GDM1 (cell line): ENCODE data around the gene RARRES2.

ENCODE experiments used
- DNase-seq: peaks from one replicate; lab custom pipeline; 2025; lab: John Stamatoyannopoulos, UW

The RARRES2 gene

DNA sequence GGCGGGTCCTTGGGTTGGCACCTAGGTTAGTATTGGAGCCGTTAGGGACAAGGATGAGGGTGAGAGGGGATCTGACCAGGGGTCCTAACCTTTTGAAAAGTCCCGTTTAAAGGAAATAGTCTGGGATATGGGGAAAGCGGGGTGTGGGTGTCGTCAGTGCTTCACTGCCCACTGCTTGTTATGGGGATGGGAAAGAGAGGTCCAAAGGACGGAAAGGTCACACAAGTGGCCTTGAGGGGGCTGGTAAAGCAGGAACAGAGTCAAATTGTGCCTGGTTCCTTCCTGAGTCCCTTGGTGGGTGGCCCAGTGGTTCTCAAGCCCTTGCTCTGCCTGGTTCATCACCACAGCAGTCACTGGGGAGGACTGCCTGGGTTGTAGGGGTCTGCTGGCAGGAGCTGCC is 35.1 kb upstream of the RARRES2 start:
- DNase-seq: no peak

DNA sequence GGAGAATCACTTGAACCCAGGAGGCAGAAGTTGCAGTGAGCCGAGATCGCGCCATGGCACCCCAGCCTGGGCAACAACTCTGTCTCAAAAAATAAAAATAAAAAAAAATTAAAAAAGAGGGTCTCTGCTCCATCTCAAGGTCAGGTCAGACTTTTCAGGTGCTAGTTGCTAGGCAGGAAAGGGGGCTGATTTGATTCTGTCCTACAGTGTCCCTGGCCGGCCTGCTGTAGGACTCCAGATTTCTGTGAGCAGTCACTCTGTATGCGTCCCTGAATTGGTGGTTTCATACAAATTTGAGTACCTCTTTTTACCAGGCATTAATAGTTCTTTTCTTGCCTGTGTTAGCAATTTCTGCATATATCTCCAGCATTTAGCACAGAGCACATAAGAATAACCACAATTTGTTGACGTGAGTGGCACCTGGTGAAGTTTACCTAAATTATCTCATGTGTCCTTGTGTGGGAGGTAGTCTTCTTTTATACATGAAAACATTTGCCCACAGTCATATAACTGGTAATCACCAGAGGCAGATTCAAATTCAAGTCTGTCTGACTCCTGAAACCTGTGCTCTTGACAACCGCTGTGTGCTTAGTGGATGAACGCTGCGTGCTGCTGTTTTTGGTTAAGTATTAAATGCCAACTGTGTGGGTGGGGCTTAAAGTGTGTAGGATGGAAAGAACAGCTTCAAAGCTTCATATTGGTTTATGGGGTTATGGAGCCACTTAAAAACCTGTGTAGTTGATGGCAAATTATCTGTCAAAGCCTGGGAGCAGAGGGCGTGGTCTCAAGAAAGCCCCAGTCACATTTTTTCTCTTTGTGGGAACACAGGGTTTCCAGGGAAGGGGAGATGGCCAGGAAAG is 34.5 kb upstream of the RARRES2 start:
- no peak for DNase-seq

DNA sequence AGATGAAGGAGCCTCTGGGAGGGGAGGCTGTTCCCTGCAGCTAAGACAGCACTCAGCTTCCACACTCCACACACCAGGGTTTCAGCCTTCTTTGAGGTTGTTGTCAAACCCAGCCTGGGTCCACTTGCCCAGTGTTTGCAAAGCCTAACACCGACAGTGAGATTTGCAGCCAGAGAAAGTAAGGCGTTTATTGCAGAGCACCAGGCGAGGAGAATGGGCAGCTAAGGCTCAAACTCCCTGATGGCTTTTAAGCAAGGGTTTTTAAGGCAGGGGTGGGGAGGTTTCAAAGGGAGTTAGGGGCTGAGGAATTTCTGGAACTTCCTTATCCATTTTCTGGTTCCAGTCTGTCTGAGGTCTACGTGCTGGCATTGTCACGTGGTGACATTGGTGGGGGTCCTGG is 33.0 kb upstream of the RARRES2 start:
- DNase-seq: no peak

DNA sequence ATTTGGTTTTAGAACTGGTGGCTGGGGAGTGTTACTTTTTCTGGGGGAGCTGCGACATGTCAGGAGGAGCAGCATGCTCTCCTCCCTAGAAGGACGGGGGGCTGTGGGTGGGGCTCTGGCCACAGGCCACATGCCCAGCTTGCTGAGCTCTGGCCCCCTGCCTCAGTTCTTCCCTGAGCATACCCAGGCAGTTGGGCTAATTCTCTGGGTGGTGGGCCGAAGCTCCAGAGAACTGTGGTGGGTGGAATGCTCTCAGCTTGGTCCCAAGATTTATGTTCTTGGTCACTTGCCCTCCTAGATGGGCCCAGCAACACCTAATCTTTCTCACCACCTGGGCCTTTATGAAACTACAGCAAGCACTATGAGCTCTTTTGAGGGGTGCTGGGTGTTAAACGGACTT is 32.6 kb upstream of the RARRES2 start:
- no peak for DNase-seq

DNA sequence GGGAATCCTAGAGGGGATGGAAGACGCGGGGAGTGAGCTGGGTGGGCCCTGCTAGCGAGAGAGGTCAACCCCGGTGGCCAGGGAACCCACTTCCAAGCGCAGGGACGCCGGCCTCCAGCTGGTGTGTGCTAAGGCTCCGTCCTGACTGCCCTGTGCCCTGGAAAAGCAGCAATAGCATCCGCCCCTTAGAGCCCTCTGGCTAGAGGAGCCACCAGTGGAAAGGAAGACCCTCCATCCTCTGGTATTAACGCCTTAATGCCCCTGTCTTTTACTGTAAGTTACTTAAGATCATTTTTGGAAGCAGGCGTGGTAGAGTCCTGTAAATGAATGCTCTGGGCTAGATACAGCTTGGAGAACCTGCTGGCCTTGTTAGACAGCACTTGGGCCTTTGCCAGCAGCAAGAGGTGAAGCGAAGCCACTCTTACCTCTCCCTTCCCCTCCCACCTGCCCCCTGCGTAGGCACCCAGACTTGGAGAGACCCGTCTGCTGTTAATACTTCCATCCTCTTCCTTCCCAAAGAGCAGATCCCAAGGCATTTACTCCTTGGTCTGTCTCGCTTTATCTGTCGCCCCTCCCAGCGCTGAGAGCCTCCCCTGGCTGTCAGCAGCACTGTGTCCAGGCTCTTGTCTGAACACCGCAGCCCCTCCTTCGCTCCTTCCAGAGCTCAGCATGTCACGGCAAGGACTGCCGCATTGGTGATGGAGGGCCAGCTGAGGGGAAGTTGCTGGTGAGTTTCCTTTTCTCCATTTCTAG is 31.8 kb upstream of the RARRES2 start:
- no peak for DNase-seq

DNA sequence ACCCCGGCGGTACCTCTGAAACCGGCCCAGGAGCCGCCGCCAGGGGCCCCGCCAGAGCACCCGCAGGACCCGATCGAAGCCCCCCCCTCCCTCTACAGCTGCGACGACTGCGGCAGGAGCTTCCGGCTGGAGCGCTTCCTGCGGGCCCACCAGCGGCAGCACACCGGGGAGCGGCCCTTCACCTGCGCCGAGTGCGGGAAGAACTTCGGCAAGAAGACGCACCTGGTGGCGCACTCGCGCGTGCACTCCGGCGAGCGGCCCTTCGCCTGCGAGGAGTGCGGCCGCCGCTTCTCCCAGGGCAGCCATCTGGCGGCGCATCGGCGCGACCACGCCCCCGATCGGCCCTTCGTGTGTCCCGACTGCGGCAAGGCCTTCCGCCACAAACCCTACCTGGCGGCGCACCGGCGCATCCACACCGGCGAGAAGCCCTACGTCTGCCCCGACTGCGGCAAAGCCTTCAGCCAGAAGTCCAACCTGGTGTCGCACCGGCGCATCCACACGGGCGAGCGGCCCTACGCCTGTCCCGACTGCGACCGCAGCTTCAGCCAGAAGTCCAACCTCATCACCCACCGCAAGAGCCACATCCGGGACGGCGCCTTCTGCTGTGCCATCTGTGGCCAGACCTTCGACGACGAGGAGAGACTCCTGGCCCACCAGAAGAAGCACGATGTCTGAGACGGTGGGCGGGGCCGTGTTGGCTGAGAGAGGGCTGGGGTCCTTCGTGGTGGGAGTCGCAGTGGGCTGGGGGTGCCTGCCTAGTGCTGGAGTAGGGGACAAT is 31.0 kb upstream of the RARRES2 start:
- no peak for DNase-seq

DNA sequence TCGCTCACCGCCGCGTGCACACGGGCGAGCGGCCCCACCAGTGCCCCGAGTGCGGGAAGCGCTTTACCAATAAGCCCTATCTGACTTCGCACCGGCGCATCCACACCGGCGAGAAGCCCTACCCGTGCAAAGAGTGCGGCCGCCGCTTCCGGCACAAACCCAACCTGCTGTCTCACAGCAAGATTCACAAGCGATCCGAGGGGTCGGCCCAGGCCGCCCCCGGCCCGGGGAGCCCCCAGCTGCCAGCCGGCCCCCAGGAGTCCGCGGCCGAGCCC is 30.5 kb upstream of the RARRES2 start:
- no peak for DNase-seq

DNA sequence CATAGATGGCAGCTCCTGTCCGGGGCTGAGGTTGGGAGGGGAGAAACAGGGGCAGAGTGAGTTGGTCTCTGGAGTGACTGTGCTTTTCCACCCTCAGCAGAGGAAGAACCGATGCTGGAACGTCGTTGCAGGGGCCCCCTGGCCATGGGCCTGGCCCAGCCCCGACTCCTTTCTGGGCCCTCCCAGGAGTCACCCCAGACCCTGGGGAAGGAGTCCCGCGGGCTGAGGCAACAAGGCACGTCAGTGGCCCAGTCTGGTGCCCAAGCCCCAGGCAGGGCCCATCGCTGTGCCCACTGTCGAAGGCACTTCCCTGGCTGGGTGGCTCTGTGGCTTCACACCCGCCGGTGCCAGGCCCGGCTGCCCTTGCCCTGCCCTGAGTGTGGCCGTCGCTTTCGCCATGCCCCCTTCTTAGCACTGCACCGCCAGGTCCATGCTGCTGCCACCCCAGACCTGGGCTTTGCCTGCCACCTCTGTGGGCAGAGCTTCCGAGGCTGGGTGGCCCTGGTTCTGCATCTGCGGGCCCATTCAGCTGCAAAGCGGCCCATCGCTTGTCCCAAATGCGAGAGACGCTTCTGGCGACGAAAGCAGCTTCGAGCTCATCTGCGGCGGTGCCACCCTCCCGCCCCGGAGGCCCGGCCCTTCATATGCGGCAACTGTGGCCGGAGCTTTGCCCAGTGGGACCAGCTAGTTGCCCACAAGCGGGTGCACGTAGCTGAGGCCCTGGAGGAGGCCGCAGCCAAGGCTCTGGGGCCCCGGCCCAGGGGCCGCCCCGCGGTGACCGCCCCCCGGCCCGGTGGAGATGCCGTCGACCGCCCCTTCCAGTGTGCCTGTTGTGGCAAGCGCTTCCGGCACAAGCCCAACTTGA is 29.9 kb upstream of the RARRES2 start:
- DNase-seq: no peak

DNA sequence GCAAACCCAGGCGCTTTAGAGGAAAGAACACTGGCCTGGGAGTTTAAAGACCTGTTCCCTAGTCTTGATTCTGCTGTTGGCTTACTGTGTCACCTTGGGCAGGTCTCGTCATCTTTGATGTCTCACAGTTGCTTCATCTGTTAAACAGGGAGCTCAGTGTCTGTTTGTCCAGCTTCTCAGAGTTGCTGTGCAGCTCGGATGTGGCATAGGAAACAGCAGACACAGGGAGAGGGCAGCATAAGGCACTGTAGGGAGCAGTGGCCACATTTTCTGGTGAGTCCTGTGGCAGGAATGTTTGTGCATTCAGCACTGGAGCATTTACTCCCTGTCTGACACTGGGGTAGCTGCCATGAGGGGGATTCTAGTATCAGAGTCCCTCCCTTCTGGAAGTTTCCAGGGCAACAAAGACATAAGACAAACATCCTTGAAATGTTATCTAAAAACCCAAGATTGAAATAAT is 29.2 kb upstream of the RARRES2 start:
- no peak for DNase-seq

DNA sequence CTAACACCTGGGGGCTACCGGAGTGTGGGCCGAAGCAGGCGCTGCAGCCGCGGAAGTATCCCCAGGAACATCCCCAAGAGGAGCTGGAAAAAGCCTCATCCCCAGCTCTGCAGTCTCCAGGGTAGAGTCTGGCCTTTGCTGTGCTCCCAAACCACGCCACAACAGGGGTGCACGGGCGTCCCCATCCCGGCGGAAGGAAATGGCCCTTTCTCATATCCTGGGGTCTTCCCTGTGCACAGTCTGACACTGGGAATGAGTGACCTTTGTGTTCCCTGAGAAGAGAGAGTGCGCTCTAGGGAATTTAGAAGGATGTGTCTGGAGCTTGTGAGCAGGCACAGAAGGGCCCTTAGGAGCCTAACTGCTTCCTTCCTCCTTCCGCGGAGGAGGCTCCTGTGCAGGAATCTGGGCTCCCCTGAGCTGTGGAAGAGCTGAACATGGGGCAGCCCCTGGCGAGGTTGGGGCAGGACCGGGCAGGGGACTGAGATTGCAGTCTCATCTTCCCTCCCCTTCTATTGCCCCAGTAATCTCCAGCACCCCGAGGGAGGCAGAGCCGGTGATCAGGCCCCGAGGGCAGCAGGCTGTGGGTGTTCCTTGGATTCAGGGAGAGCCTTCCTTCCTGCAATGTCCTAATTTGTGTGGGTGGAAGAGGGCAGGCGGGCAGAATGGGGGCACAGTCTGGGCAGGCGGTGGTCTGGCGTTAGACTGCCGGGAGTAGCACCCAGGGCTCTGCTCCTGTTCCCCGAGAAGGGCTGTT is 28.5 kb upstream of the RARRES2 start:
- no peak for DNase-seq

DNA sequence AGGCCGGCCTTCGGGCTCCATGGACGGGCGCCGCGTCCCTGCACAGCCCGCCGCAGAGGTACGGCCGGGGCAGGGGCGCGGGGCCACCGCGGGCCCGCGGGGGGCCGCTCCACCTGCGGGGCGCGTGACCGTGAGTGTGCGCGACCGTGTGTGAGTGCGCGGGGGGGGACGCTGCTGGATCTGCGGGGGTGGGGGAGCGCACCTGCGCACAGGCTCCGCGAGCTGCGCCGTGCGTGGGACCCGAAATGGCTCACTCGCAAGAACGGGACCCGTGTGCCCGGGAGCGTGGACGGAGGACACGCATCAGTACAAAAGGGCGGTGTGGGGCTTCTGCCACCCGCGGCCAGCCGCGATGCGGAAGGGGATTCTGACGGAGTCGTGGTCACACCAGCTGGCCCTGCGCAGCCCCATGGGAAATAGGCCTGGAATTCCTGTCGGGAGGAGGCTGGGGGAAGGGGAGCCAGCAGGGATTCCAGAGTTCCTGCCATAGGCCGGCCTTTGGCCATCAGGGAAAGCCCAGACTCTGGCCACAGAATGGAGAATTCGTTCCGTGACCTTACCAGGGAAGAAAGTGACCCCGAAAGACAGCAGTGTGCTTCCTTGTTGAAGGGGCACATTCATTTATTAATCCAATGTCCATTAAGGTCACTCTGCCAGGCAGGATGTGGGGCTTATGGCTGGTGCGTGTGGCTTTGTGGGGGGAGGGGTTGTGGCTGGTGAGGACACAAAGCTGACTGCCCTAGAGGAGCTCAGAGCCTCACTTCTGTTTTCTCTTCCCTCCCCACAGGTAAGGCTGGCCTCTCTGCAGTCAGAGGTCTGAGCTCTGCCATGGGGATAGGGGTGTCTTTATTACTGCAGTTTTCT is 27.7 kb upstream of the RARRES2 start:
- peak; percentile 19 for DNase-seq

DNA sequence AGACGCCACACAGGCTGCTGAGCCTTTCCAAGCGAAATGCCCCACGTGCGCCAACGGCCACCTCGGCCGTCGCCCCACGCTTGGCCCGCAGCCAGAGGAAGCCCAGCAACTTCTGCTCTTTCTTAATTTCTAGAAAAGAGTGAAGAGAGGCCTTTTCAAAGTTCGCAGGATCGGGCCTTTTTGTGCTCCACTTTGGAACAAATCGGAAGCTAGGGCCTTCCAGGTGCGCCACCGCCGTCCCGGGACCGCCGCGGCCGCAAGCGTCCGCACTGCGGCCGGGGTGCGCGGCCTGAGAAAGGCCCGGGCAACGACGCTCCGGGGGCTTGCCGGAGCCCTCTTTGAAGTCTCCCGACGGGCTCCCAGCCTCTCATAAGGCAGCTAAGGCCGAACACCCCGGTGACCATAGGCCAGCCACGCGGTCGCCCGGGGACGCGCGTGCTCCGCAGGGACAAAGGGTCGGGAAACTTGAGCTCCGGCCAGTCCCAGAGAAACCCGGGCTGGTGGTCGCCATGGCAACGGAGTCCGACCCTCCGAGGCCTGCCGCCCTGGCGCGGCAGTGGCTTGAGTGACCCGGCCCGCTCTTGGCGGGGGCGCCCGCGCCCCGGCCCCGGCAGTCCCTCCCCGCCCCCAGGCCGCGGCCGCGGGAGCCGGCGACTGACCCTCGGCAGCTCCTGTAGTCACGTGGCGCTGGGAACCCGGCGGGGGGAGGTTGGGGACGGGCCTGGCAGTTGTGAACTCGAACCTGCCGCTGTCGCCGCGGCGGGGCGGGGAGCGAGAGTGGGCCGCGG is 26.9 kb upstream of the RARRES2 start, which contains the start of gene REPIN1:
TSS of gene REPIN1 (plus strand) at position 727 of the 788 bp plus-strand sequence. CDS start 890 bp downstream, outside the sequence.
- peak; percentile 81 for DNase-seq

DNA sequence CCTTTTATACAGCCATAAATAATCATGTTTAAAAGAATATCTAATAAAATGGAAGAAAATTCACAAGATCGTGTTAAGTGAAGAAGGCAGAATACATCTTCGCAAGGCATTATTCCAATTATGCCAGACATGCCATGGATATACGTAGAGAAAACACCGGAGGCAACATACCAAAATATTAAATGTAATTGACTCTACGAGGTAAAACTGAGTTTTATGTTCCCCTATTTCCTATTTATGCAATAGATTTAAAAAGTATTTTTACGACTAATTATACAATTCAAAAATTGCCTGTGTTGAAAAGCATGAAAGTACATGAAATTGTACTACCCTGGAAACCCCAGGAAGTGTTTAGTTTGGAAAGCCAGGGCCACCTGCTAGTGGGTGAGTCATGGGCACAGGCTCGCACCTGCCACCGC is 26.3 kb upstream of the RARRES2 start:
- no peak for DNase-seq

DNA sequence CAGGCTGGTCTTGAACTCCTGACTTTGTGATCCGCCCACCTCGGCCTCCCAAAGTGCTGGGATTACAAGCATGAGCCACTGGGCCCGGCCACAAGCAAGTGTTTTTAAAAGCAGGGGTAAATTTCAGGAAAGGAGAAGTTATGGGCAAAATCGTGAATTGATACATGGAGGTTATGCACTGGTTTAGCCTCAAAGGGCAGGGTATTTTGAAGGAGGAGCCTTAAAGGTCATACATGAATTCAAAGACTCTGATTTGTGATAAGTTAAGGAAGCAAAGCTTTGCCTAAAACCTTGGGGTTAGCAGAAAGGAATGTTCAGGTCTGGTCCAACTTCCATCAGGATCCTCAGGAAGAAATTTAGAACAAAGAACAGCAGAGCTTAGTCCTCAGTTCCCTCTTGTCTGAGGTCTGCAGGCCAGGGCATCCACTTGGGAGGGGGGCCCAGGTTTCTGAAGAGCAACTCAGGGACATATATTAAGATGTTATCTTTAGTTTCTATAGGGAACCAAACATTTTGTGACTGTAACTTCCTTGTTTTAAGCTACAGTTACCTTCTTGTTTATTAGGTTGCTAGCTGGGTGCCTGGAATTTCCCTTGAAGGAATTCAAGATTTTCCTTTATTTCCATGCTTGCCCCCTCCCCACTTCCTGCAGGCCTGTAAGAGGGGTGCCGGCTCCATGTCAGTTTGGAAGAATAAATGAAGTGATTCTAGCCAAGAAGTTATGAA is 24.4 kb upstream of the RARRES2 start:
- DNase-seq: no peak

DNA sequence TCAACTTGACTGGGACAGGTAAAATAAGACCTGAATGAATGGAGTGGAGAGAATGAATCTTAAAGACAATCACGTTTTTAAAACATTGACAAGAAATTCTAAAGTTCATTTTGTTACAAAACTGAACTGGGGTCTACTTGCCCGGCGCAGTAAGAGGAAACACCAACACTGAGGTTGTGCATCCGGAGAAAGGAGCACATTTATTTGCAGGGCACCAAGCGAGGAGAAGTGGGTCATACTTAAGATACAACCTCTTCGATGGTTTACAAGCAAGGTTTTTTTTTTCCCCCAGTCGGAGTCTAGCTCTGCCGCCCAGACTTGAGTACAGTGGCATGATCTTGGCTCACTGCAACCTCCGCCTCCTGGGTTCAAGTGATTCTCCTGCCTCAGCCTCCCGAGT is 23.8 kb upstream of the RARRES2 start:
- no peak for DNase-seq

DNA sequence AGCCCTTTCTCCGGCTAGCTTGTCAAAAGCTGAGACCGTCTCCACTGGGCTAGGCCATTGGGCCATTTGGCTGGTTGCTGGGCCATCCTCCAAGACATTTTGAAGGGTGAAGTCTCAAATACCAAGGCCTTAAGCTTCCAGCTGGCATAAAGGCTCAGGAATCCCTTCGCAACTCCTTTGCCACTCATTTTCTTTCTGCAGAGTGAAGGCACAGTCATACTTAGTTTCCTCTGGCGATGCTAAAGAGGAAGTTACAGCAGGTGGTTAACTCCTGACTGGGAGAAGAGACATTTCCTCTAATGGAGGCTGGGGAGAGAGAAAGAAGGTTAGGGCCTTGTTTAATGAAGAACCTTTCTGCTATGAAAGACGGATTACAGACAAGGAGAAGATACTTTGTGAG is 22.4 kb upstream of the RARRES2 start:
- DNase-seq: peak; percentile 63

DNA sequence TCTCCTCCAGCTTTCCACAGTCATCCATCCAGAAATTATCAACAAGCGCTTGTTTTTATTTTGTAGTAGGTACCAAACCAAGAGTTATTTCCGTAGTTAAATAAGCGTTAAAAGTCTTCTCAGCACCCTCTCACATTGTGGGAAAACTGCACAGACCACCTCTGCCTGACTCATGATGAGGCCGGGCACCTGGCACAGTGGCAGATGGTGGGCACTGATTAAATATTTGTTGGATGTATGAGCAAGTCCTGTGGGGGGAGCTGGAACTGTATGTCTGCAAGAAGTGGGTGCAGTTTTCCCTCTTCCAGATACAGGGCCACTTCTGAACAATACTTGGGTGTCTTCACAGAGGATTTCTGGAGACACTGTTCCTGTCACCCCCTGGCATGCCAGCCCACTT is 21.9 kb upstream of the RARRES2 start:
- DNase-seq: no peak
